HEK293T (cell line): ENCODE data around the gene ADK.

Source experiments
- BHLHE40 ChIP-seq: fragments of 450-650 bp; IDR thresholded peaks from 2 replicates; pipeline ENCODE4 v1.6.1; 2016; ENCODE audit warnings: mild to moderate bottlenecking, moderate library complexity, borderline replicate concordance
- FOXA1 ChIP-seq: fragments of 450-650 bp; IDR thresholded peaks from 2 replicates; pipeline ENCODE4 v1.6.1; 2016; ENCODE audit warnings: mild to moderate bottlenecking
- FOXM1 ChIP-seq: fragments of 450-650 bp; IDR thresholded peaks from 2 replicates; pipeline ENCODE4 v1.6.1; 2017; ENCODE audit warnings: mild to moderate bottlenecking, borderline replicate concordance
- HDGF ChIP-seq: fragments of 450-650 bp; IDR thresholded peaks from 2 replicates; pipeline ENCODE4 v1.6.1; 2017; ENCODE audit warnings: antibody characterized with exemption, borderline replicate concordance
- L3MBTL2 ChIP-seq: fragments of 450-650 bp; conservative IDR thresholded peaks from 2 replicates; pipeline ENCODE4 v1.6.1; 2016; ENCODE audit warnings: mild to moderate bottlenecking
- LEF1 ChIP-seq: fragments of 450-650 bp; IDR thresholded peaks from 2 replicates; pipeline ENCODE4 v1.6.1; 2017; ENCODE audit warnings: mild to moderate bottlenecking, borderline replicate concordance
- SP1 ChIP-seq: fragments of 450-650 bp; IDR thresholded peaks from 2 replicates; pipeline ENCODE4 v1.6.1; 2017
- TF ChIP-seq, protein P1 (sequence below): fragments of 450-650 bp; IDR thresholded peaks from 2 replicates; pipeline ENCODE4 v1.6.1; 2016

- TF ChIP-seq, protein P1, sequence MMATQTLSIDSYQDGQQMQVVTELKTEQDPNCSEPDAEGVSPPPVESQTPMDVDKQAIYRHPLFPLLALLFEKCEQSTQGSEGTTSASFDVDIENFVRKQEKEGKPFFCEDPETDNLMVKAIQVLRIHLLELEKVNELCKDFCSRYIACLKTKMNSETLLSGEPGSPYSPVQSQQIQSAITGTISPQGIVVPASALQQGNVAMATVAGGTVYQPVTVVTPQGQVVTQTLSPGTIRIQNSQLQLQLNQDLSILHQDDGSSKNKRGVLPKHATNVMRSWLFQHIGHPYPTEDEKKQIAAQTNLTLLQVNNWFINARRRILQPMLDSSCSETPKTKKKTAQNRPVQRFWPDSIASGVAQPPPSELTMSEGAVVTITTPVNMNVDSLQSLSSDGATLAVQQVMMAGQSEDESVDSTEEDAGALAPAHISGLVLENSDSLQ, result no peak
- no peak for TF ChIP-seq HDGF
- no peak for TF ChIP-seq FOXM1
- TF ChIP-seq FOXA1, result no peak
- no peak for TF ChIP-seq SP1
- TF ChIP-seq LEF1, result no peak
- no peak for TF ChIP-seq L3MBTL2
- no peak for TF ChIP-seq BHLHE40
Measured at GRCh38 chr10:74642901-74643595, 492.0 kb downstream of the ADK start.
